ENCODE measurements around the gene ARL2.
"Not testable (repeated sequence)": the region's sequence is repeated elsewhere in the genome, so short reads cannot be mapped to it uniquely, and the experiment has no call there.

The ARL2 gene

GRCh38 chr11:65013888-65014725 is at the start of gene ARL2:
TSS of gene ARL2 (plus strand) at chr11:65014160. CDS start at chr11:65014208, 48 bp downstream.
- Histone ChIP-seq H3K27ac (ENCODE audit: low read depth, low read length) (peak within 1 kb of the TSS; percentile 99), H3K9me3 (ENCODE audit: control insufficient read depth in 1 of 2, low read length in 2 of 2) (no peaks in the 10 kb centered on the region), H3K36me3 (ENCODE audit: control insufficient read depth in 1 of 2, insufficient read depth in 2 of 2, low read length in 2 of 2) (peaks cover 0 to 8% of the 10 kb centered on the region in 2 donors), H3K27me3 (ENCODE audit: control insufficient read depth in 1 of 2, insufficient read depth in 2 of 2, low read length in 2 of 2) (no peaks in the 10 kb centered on the region), H3K4me3 (ENCODE audit: low read depth in 1 of 2, low read length in 2 of 2) (peak within 1 kb of the TSS; percentile 92 to 97), H3K9ac (ENCODE audit: low read depth in 1 of 2, low read length in 2 of 2) (peak within 1 kb of the TSS; percentile 98), H3K4me1 (ENCODE audit: control insufficient read depth in 1 of 2, insufficient read depth in 2 of 2, low read length in 2 of 2) (peaks cover 10 to 20% of the 10 kb centered on the region in 2 donors)

- Histone ChIP-seq H3K27ac (ENCODE audit: low read depth, low read length) (no peak overlapping the region), H3K4me3 (ENCODE audit: low read depth in 1 of 2, low read length in 2 of 2) (no peak overlapping the region), H3K36me3 (ENCODE audit: control insufficient read depth in 1 of 2, insufficient read depth in 2 of 2, low read length in 2 of 2) (no peaks in the 10 kb centered on the region), H3K27me3 (ENCODE audit: control insufficient read depth in 1 of 2, insufficient read depth in 2 of 2, low read length in 2 of 2) (no peaks in the 10 kb centered on the region), H3K4me1 (ENCODE audit: control insufficient read depth in 1 of 2, insufficient read depth in 2 of 2, low read length in 2 of 2) (peaks cover 4 to 9% of the 10 kb centered on the region in 2 donors), H3K9me3 (ENCODE audit: control insufficient read depth in 1 of 2, low read length in 2 of 2) (no peaks in the 10 kb centered on the region), H3K9ac (ENCODE audit: low read depth in 1 of 2, low read length in 2 of 2) (no peak overlapping the region)
These were observed 46.6 kb upstream of the ARL2 start for GRCh38 chr11:64967375-64967774.

GRCh38 chr11:64969209-64969608 is 44.8 kb upstream of the ARL2 start:
- Histone ChIP-seq H3K36me3 (ENCODE audit: control insufficient read depth in 1 of 2, insufficient read depth in 2 of 2, low read length in 2 of 2) (no peaks in the 10 kb centered on the region), H3K27ac (ENCODE audit: low read depth, low read length) (no peak overlapping the region), H3K4me3 (ENCODE audit: low read depth in 1 of 2, low read length in 2 of 2) (no peak overlapping the region), H3K9me3 (ENCODE audit: control insufficient read depth in 1 of 2, low read length in 2 of 2) (no peaks in the 10 kb centered on the region), H3K4me1 (ENCODE audit: control insufficient read depth in 1 of 2, insufficient read depth in 2 of 2, low read length in 2 of 2) (peaks cover 4 to 9% of the 10 kb centered on the region in 2 donors), H3K9ac (ENCODE audit: low read depth in 1 of 2, low read length in 2 of 2) (no peak overlapping the region), H3K27me3 (ENCODE audit: control insufficient read depth in 1 of 2, insufficient read depth in 2 of 2, low read length in 2 of 2) (no peaks in the 10 kb centered on the region)

GRCh38 chr11:64970731-64971151 is 43.2 kb upstream of the ARL2 start:
- H3K27me3 ChIP-seq (ENCODE audit: control insufficient read depth in 1 of 2, insufficient read depth in 2 of 2, low read length in 2 of 2): no peaks in the 10 kb centered on the region
- H3K4me3 ChIP-seq (ENCODE audit: low read depth in 1 of 2, low read length in 2 of 2): no peak overlapping the region
- H3K9me3 ChIP-seq (ENCODE audit: control insufficient read depth in 1 of 2, low read length in 2 of 2): no peaks in the 10 kb centered on the region
- H3K27ac ChIP-seq (ENCODE audit: low read depth, low read length): no peak overlapping the region
- H3K36me3 ChIP-seq (ENCODE audit: control insufficient read depth in 1 of 2, insufficient read depth in 2 of 2, low read length in 2 of 2): no peaks in the 10 kb centered on the region
- no peak overlapping the region for H3K9ac ChIP-seq (ENCODE audit: low read depth in 1 of 2, low read length in 2 of 2)
- H3K4me1 ChIP-seq (ENCODE audit: control insufficient read depth in 1 of 2, insufficient read depth in 2 of 2, low read length in 2 of 2): peaks cover 4 to 9% of the 10 kb centered on the region in 2 donors

- Histone ChIP-seq H3K36me3 (ENCODE audit: control insufficient read depth in 1 of 2, insufficient read depth in 2 of 2, low read length in 2 of 2) (no peaks in the 10 kb centered on the region), H3K4me3 (ENCODE audit: low read depth in 1 of 2, low read length in 2 of 2) (peak within 1 kb of the TSS; percentile 54 to 63), H3K4me1 (ENCODE audit: control insufficient read depth in 1 of 2, insufficient read depth in 2 of 2, low read length in 2 of 2) (peaks cover 4 to 9% of the 10 kb centered on the region in 2 donors), H3K9me3 (ENCODE audit: control insufficient read depth in 1 of 2, low read length in 2 of 2) (no peaks in the 10 kb centered on the region), H3K27me3 (ENCODE audit: control insufficient read depth in 1 of 2, insufficient read depth in 2 of 2, low read length in 2 of 2) (no peaks in the 10 kb centered on the region), H3K9ac (ENCODE audit: low read depth in 1 of 2, low read length in 2 of 2) (peak within 1 kb of the TSS in 1 of 2 donors; percentile 44), H3K27ac (ENCODE audit: low read depth, low read length) (no peak within 1 kb of the TSS)
These were observed 42.3 kb upstream of the ARL2 start, which contains the start of gene MAJIN for GRCh38 chr11:64971421-64972233. TSS of gene MAJIN (minus strand) at chr11:64972108. CDS start at chr11:64959405, 12,703 bp downstream.

GRCh38 chr11:64974124-64974523 is 39.8 kb upstream of the ARL2 start:
- Histone ChIP-seq H3K4me1 (ENCODE audit: control insufficient read depth in 1 of 2, insufficient read depth in 2 of 2, low read length in 2 of 2) (peaks cover 4 to 9% of the 10 kb centered on the region in 2 donors), H3K4me3 (ENCODE audit: low read depth in 1 of 2, low read length in 2 of 2) (no peak overlapping the region), H3K9ac (ENCODE audit: low read depth in 1 of 2, low read length in 2 of 2) (no peak overlapping the region), H3K9me3 (ENCODE audit: control insufficient read depth in 1 of 2, low read length in 2 of 2) (no peaks in the 10 kb centered on the region), H3K27ac (ENCODE audit: low read depth, low read length) (no peak overlapping the region), H3K27me3 (ENCODE audit: control insufficient read depth in 1 of 2, insufficient read depth in 2 of 2, low read length in 2 of 2) (no peaks in the 10 kb centered on the region), H3K36me3 (ENCODE audit: control insufficient read depth in 1 of 2, insufficient read depth in 2 of 2, low read length in 2 of 2) (no peaks in the 10 kb centered on the region)

- Histone ChIP-seq H3K9me3 (ENCODE audit: control insufficient read depth in 1 of 2, low read length in 2 of 2) (no peaks in the 10 kb centered on the region), H3K4me1 (ENCODE audit: control insufficient read depth in 1 of 2, insufficient read depth in 2 of 2, low read length in 2 of 2) (peaks cover 1 to 7% of the 10 kb centered on the region in 2 donors), H3K27me3 (ENCODE audit: control insufficient read depth in 1 of 2, insufficient read depth in 2 of 2, low read length in 2 of 2) (no peaks in the 10 kb centered on the region), H3K36me3 (ENCODE audit: control insufficient read depth in 1 of 2, insufficient read depth in 2 of 2, low read length in 2 of 2) (no peaks in the 10 kb centered on the region), H3K27ac (ENCODE audit: low read depth, low read length) (no peak overlapping the region), H3K4me3 (ENCODE audit: low read depth in 1 of 2, low read length in 2 of 2) (no peak overlapping the region), H3K9ac (ENCODE audit: low read depth in 1 of 2, low read length in 2 of 2) (no peak overlapping the region)
These were observed 37.3 kb upstream of the ARL2 start for GRCh38 chr11:64976651-64977050.

- H3K4me1 ChIP-seq (ENCODE audit: control insufficient read depth in 1 of 2, insufficient read depth in 2 of 2, low read length in 2 of 2); H3K27me3 ChIP-seq (ENCODE audit: control insufficient read depth in 1 of 2, insufficient read depth in 2 of 2, low read length in 2 of 2); H3K9ac ChIP-seq (ENCODE audit: low read depth in 1 of 2, low read length in 2 of 2); H3K36me3 ChIP-seq (ENCODE audit: control insufficient read depth in 1 of 2, insufficient read depth in 2 of 2, low read length in 2 of 2); H3K27ac ChIP-seq (ENCODE audit: low read depth, low read length); H3K4me3 ChIP-seq (ENCODE audit: low read depth in 1 of 2, low read length in 2 of 2); H3K9me3 ChIP-seq (ENCODE audit: control insufficient read depth in 1 of 2, low read length in 2 of 2): not testable (repeated sequence)
These were observed 30.6 kb upstream of the ARL2 start for GRCh38 chr11:64983339-64983738.

- Histone ChIP-seq H3K4me3 (ENCODE audit: low read depth in 1 of 2, low read length in 2 of 2) (no peak overlapping the region), H3K27me3 (ENCODE audit: control insufficient read depth in 1 of 2, insufficient read depth in 2 of 2, low read length in 2 of 2) (no peaks in the 10 kb centered on the region), H3K4me1 (ENCODE audit: control insufficient read depth in 1 of 2, insufficient read depth in 2 of 2, low read length in 2 of 2) (peaks cover 7 to 15% of the 10 kb centered on the region in 2 donors), H3K9ac (ENCODE audit: low read depth in 1 of 2, low read length in 2 of 2) (no peak overlapping the region), H3K9me3 (ENCODE audit: control insufficient read depth in 1 of 2, low read length in 2 of 2) (no peaks in the 10 kb centered on the region), H3K36me3 (ENCODE audit: control insufficient read depth in 1 of 2, insufficient read depth in 2 of 2, low read length in 2 of 2) (peaks cover 0 to 3% of the 10 kb centered on the region in 2 donors), H3K27ac (ENCODE audit: low read depth, low read length) (no peak overlapping the region)
These were observed 25.7 kb upstream of the ARL2 start for GRCh38 chr11:64987998-64988854.
